CD8-positive, alpha-beta memory T cell (primary cell): Measurements from ENCODE around the gene DEFB119. TPM values are rescaled to one million over a fixed set of nuclear protein-coding genes. Genes with fewer than 3 reads are reported as not detected.
"Not testable (repeated sequence)": the region's sequence is repeated elsewhere in the genome, so short reads cannot be mapped to it uniquely, and the experiment has no call there.

ENCODE experiments used
- CTCF ChIA-PET: fragments of 350-600 bp; sonication (Branson Sonifier 250); formaldehyde crosslinking; loops from one replicate; lab custom pipeline; 2021; ENCODE audit warnings: antibody characterized with exemption; lab: Charles Lee
- POLR2A ChIA-PET: fragments of 350-600 bp; sonication (Branson Sonifier 250); formaldehyde crosslinking; loops from one replicate; lab custom pipeline; 2021; ENCODE audit warnings: antibody characterized with exemption; lab: Charles Lee
- DNase-seq, 5 donors: peaks; one replicate each; pipeline versions ENCODE4 v3.0.0 to v3.0.0-alpha.2; 2020 to 2022; ENCODE audit warnings: mixed read lengths in 1 of 5
- H3K27ac ChIP-seq: one replicate; pipeline ENCODE4 v1.7.0; 2013; ENCODE audit warnings: low read depth, mild to moderate bottlenecking, low read length, moderate library complexity
- H3K27me3 ChIP-seq: 2 replicates; pipeline ENCODE4 v1.7.0; 2013; ENCODE audit warnings: low read length, mild to moderate bottlenecking; ENCODE audit not compliant: insufficient read depth, poor library complexity, severe bottlenecking
- H3K36me3 ChIP-seq: 2 replicates; pipeline ENCODE4 v1.7.0; 2013; ENCODE audit warnings: mild to moderate bottlenecking, low read length, moderate library complexity; ENCODE audit not compliant: insufficient read depth
- H3K4me1 ChIP-seq: 2 replicates; pipeline ENCODE4 v1.7.0; 2013; ENCODE audit warnings: mild to moderate bottlenecking, low read length, moderate library complexity; ENCODE audit not compliant: insufficient read depth
- H3K4me3 ChIP-seq: 2 replicates; pipeline ENCODE4 v1.7.0; 2013; ENCODE audit warnings: mild to moderate bottlenecking, low read length
- H3K9me3 ChIP-seq: 2 replicates; pipeline ENCODE4 v1.7.0; 2013; ENCODE audit warnings: mild to moderate bottlenecking, low read length
- H3K27ac Mint-ChIP-seq, 8 donors: one replicate each; pipeline ENCODE4 v1.8.0; 2020 to 2021; ENCODE audit warnings: mixed read lengths in 8 of 8, mild to moderate bottlenecking in 6 of 8, inconsistent platforms in 3 of 8, moderate library complexity in 3 of 8
- H3K27me3 Mint-ChIP-seq, 2 donors: one replicate each; pipeline ENCODE4 v1.8.0; 2020 to 2021; ENCODE audit warnings: mixed read lengths in 2 of 2, mild to moderate bottlenecking in 1 of 2, moderate library complexity in 1 of 2
- H3K36me3 Mint-ChIP-seq, 3 donors: one replicate each; pipeline ENCODE4 v1.8.0; 2020 to 2021; ENCODE audit warnings: mixed read lengths in 3 of 3, inconsistent platforms in 1 of 3, mild to moderate bottlenecking in 1 of 3
- H3K4me1 Mint-ChIP-seq, 3 donors: one replicate each; pipeline ENCODE4 v1.8.0; 2020 to 2021; ENCODE audit warnings: mixed read lengths in 3 of 3, inconsistent platforms in 1 of 3, mild to moderate bottlenecking in 1 of 3
- H3K4me3 Mint-ChIP-seq, 7 donors: one replicate each; pipeline ENCODE4 v1.8.0; 2020 to 2021; ENCODE audit warnings: mixed read lengths in 7 of 7, mild to moderate bottlenecking in 6 of 7, moderate library complexity in 4 of 7, inconsistent platforms in 2 of 7
- H3K9me3 Mint-ChIP-seq, 5 donors: one replicate each; pipeline ENCODE4 v1.8.0; 2020 to 2022; ENCODE audit warnings: mixed read lengths in 5 of 5, mild to moderate bottlenecking in 3 of 5, moderate library complexity in 2 of 5, inconsistent platforms in 1 of 5
- polyA plus RNA-seq: library from polyadenylated mRNA; unstranded; fragments of 300-500 nt; fragmentation: Illumina TruSeq; gene quantifications from one replicate; pipeline ENCODE4 v1.2.3, GENCODE V29; 2021
- total RNA-seq, 2 experiments: library from RNA; stranded (reverse); gene quantifications; one replicate each; pipeline ENCODE4 v1.2.3, GENCODE V29; 2021

The DEFB119 gene
- total and polyA plus RNA-seq, 3 experiments from 2014 or later = not detected

DNA sequence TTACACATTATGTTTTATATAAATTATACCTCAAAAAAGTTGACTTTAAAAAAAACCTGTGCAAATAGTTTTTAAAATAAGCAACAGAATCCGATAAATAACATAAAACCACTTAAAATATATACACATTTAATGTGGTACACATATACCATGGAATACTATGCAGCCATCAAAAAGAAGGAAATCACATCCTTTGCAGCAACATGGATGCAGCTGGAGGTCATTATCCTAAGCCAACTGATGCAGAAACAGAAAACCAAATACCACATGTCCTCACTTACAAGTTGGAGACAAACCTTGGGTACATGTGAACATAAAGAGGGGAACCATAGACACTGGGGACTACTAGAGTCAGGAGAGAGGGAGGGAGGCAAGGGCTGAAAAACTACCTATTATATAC lies 19.6 kb upstream of the DEFB119 start:
- no peak overlapping the region for H3K27ac ChIP-seq
- peaks cover 8 to 20% of the 10 kb centered on the region in 2 donors for H3K27me3 Mint-ChIP-seq
- no peak overlapping the region for H3K4me3 ChIP-seq
- H3K9me3 Mint-ChIP-seq = peaks cover 0 to 2% (median 0%) of the 10 kb centered on the region in 5 donors
- no peaks in the 10 kb centered on the region for H3K9me3 ChIP-seq
- no peak overlapping the region for H3K27ac Mint-ChIP-seq
- ChIA-PET CTCF (no interaction called here), POLR2A (no interaction called here)
- DNase-seq = no peak
- no peaks in the 10 kb centered on the region for H3K4me1 Mint-ChIP-seq
- no peaks in the 10 kb centered on the region for H3K36me3 Mint-ChIP-seq
- H3K36me3 ChIP-seq = no peaks in the 10 kb centered on the region
- no peaks in the 10 kb centered on the region for H3K4me1 ChIP-seq
- H3K4me3 Mint-ChIP-seq = no peak overlapping the region
- H3K27me3 ChIP-seq = no peaks in the 10 kb centered on the region

DNA sequence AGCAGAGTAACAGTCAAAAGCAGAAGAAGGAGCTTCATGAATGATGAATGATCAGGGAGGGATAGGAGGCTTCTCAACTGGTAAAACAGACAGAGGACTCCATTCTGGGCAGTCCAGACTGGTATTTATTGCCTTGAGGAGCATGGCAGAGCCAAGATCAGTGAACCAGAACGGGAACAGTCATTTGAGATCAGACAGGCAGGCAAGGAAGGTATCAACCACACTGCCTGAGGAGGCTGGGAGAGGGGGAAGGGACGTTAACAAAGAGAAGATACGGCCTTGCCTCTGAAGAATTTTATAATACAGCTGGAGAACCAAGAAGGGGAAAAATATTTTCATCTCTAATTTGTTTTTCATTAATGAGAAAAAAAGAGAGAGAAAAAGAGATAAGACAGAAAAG lies 15.7 kb upstream of the DEFB119 start, which contains the start of gene DEFB121:
TSS of gene DEFB121 (minus strand) at position 101 of the 400 bp plus-strand sequence. CDS start at position 38, 63 bp downstream.
- H3K9me3 Mint-ChIP-seq = peaks cover 0 to 2% (median 0%) of the 10 kb centered on the region in 5 donors
- no peak within 1 kb of the TSS for H3K27ac Mint-ChIP-seq
- H3K27me3 ChIP-seq = no peaks in the 10 kb centered on the region
- POLR2A ChIA-PET = no interaction called here
- H3K4me1 ChIP-seq = no peaks in the 10 kb centered on the region
- no peaks in the 10 kb centered on the region for H3K4me1 Mint-ChIP-seq
- no peak within 1 kb of the TSS for H3K27ac ChIP-seq
- H3K4me3 ChIP-seq = no peak within 1 kb of the TSS
- DNase-seq = no peak
- H3K27me3 Mint-ChIP-seq = peaks cover 5 to 13% of the 10 kb centered on the region in 2 donors
- H3K4me3 Mint-ChIP-seq = no peak within 1 kb of the TSS
- H3K36me3 Mint-ChIP-seq = no peaks in the 10 kb centered on the region
- CTCF ChIA-PET = no interaction called here
- H3K9me3 ChIP-seq = no peaks in the 10 kb centered on the region
- no peaks in the 10 kb centered on the region for H3K36me3 ChIP-seq

DNA sequence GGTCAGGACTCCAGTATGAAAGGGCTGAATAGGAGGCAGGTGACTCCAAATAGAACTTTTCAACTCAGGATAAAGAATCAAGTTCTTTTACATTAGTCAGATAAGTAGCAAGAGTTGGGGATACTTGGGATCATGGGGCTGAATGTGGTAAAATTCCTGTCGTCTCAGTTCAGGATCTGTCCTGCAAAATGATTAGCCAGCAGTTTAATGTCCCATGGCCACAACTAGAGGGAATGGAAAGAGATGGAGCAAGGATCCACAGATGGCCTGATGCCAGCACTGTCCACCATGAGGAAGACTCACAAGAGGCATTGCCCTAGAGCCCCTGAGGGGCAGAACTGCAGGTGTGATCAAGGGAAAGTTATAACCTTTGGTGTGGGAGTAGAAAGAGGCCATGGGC lies 13.5 kb upstream of the DEFB119 start:
- ChIA-PET POLR2A (no interaction called here), CTCF (no interaction called here)
- Histone ChIP-seq H3K4me1 (no peaks in the 10 kb centered on the region), H3K27me3 (no peaks in the 10 kb centered on the region), H3K27ac (no peak overlapping the region), H3K36me3 (no peaks in the 10 kb centered on the region), H3K9me3 (no peaks in the 10 kb centered on the region), H3K4me3 (no peak overlapping the region)
- Mint-ChIP-seq H3K36me3 (no peaks in the 10 kb centered on the region), H3K9me3 (no peaks in the 10 kb centered on the region), H3K27ac (no peak overlapping the region), H3K4me3 (no peak overlapping the region), H3K4me1 (no peaks in the 10 kb centered on the region), H3K27me3 (peaks cover 9 to 18% of the 10 kb centered on the region in 2 donors)
- DNase-seq = no peak

DNA sequence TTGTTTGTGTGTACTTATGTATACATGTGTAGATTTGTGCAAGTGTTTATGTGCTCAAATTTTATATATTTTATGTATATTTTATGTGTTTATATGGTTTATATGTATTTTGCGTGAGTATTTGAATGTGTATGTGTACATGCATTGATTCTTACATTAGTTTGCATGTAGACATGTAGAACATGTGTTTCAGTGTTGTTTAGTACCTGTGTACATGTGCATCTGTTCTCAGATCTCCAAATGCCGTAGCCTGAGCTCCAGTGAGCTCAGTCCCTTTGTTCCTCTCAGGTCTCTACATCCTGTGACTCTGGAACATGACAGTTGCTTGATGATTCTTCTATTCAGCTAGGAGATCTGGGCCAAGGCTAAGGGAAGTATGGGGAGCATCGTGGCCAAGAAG lies 4.5 kb upstream of the DEFB119 start:
- H3K27me3 Mint-ChIP-seq = peaks cover 10 to 24% of the 10 kb centered on the region in 2 donors
- ChIA-PET CTCF (no interaction called here), POLR2A (no interaction called here)
- Histone ChIP-seq H3K36me3 (no peaks in the 10 kb centered on the region), H3K4me3 (no peak overlapping the region), H3K27ac (no peak overlapping the region), H3K9me3 (no peaks in the 10 kb centered on the region), H3K4me1 (no peaks in the 10 kb centered on the region), H3K27me3 (no peaks in the 10 kb centered on the region)
- no peak for DNase-seq
- no peak overlapping the region for H3K27ac Mint-ChIP-seq
- H3K4me1 Mint-ChIP-seq = no peaks in the 10 kb centered on the region
- H3K4me3 Mint-ChIP-seq = no peak overlapping the region
- no peaks in the 10 kb centered on the region for H3K36me3 Mint-ChIP-seq
- peaks cover 0 to 3% (median 0%) of the 10 kb centered on the region in 5 donors for H3K9me3 Mint-ChIP-seq

DNA sequence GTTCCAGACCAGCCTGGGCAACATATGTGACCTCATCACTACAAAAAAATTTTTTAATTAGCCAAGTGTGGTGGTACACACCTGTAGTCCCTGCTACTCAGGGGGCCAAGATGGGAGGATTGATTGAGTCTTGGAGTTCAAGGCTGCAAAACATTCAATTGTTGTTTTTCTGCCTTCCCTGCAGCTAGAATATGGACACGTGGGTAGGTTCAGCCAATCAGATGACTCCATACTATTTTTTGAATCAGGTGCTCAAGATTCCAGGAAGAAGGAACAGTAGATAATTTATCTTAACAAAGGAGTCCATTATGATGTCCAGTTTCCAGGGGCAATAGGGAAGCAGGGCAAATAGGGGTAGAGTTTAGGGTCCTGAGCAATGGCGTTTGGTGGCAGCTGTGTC lies 2.4 kb upstream of the DEFB119 start:
- Mint-ChIP-seq H3K27me3 (peaks cover 5 to 29% of the 10 kb centered on the region in 2 donors), H3K4me3 (no peak overlapping the region), H3K36me3 (no peaks in the 10 kb centered on the region), H3K4me1 (no peaks in the 10 kb centered on the region), H3K27ac (no peak overlapping the region), H3K9me3 (peaks cover 0 to 3% (median 0%) of the 10 kb centered on the region in 5 donors)
- Histone ChIP-seq H3K4me3 (no peak overlapping the region), H3K27ac (no peak overlapping the region), H3K4me1 (no peaks in the 10 kb centered on the region), H3K36me3 (no peaks in the 10 kb centered on the region), H3K27me3 (no peaks in the 10 kb centered on the region), H3K9me3 (no peaks in the 10 kb centered on the region)
- no peak for DNase-seq
- ChIA-PET CTCF (no interaction called here), POLR2A (no interaction called here)

DNA sequence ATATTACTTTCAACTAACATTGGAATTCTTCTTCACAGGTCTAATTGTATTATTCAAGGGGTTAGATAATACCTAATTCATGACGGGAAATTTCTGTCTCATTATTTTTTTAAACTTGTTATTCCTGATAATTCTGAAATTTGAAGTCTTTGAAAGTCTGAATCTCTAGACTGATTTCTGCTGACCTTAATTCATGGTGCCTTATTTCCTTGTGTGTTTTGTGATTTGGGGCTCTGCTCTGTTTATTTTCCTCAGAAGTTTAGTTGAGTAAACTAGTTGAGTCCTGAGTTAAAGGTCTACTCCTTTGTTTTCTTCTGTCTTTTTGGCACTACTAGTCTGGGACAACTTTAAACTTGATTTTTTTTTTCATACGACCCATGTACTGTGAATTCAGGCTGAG lies 16.0 kb downstream of the DEFB119 start:
- DNase-seq = no peak
- no peaks in the 10 kb centered on the region for H3K4me1 ChIP-seq
- CTCF ChIA-PET = no interaction called here
- Mint-ChIP-seq H3K27ac (no peak overlapping the region), H3K36me3 (no peaks in the 10 kb centered on the region), H3K9me3 (peaks cover 0 to 9% (median 6%) of the 10 kb centered on the region in 5 donors), H3K4me1 (no peaks in the 10 kb centered on the region), H3K27me3 (peaks cover 4 to 6% of the 10 kb centered on the region in 2 donors), H3K4me3 (no peak overlapping the region)
- H3K9me3 ChIP-seq = no peaks in the 10 kb centered on the region
- H3K4me3 ChIP-seq = no peak overlapping the region
- POLR2A ChIA-PET = no interaction called here
- H3K36me3 ChIP-seq = no peaks in the 10 kb centered on the region
- H3K27me3 ChIP-seq = no peaks in the 10 kb centered on the region
- no peak overlapping the region for H3K27ac ChIP-seq

DNA sequence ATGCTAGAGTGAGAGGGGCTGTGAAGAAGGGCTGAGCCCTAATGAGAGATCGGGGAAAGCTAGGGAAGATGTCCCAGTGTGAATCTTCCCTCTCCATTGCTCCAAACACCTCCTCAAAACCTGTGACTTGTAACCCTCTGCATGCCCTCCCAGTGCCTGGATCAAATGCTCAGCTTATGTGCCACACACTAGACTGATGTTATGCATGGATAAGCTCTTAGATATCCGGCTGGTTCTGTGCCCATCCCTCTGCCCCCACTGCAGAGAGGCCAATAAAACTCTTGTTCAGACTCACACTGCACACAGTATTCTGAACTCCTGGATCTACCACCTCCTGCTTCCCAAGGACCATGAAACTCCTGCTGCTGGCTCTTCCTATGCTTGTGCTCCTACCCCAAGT lies 22.1 kb downstream of the DEFB119 start, which contains the start of gene DEFB118:
TSS of gene DEFB118 (plus strand) at position 301 of the 400 bp plus-strand sequence. CDS start at position 351, 50 bp downstream.
- Mint-ChIP-seq H3K9me3 (peaks cover 3 to 12% (median 10%) of the 10 kb centered on the region in 5 donors), H3K4me1 (no peaks in the 10 kb centered on the region), H3K27ac (peak within 1 kb of the TSS in 2 of 8 donors; percentile 38 to 58), H3K27me3 (peaks cover 0 to 3% of the 10 kb centered on the region in 2 donors), H3K36me3 (no peaks in the 10 kb centered on the region), H3K4me3 (no peak within 1 kb of the TSS)
- H3K4me3 ChIP-seq = no peak within 1 kb of the TSS
- no peaks in the 10 kb centered on the region for H3K9me3 ChIP-seq
- DNase-seq = no peak
- no peaks in the 10 kb centered on the region for H3K36me3 ChIP-seq
- ChIA-PET POLR2A (no interaction called here), CTCF (no interaction called here)
- no peaks in the 10 kb centered on the region for H3K27me3 ChIP-seq
- H3K27ac ChIP-seq = no peak within 1 kb of the TSS
- H3K4me1 ChIP-seq = no peaks in the 10 kb centered on the region

DNA sequence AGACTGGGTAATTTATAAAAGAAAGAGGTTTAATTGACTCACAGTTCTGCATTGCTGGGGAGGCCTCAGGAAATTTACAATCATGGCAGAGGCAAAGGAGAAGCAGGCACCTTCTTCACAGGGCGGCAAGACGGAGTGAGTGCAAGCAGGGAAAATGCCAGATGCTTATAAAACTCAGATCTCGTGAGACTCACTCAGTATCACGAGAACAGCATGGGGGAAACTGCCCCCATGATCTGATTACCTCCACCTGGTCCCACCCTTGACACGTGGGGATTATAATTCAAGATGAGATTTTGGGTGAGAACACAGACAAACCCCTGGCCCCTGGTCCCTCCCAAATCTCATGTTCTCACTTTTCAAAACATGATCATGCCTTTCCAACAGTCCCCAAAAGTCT lies 26.1 kb downstream of the DEFB119 start:
- H3K4me1 ChIP-seq, H3K4me3 Mint-ChIP-seq, H3K27me3 ChIP-seq, H3K36me3 ChIP-seq, DNase-seq, H3K27ac ChIP-seq, H3K4me3 ChIP-seq, H3K9me3 ChIP-seq, H3K4me1 Mint-ChIP-seq, H3K36me3 Mint-ChIP-seq, POLR2A ChIA-PET, H3K27ac Mint-ChIP-seq, CTCF ChIA-PET, H3K27me3 Mint-ChIP-seq: not testable (repeated sequence)
- peaks cover 5 to 16% (median 11%) of the 10 kb centered on the region in 5 donors for H3K9me3 Mint-ChIP-seq
